Hematopoietic multipotent progenitor cell treated with erythropoietin and hydrocortisone succinate and interleukin-3 and kit ligand, for 15 days (in vitro differentiated cells): ENCODE results near the gene ARID3C.

ENCODE experiments used
- DNase-seq: peaks from one replicate; pipeline ENCODE4 v3.0.0-alpha.2; 2015; ENCODE audit warnings: low spot score

The ARID3C gene, protein sequence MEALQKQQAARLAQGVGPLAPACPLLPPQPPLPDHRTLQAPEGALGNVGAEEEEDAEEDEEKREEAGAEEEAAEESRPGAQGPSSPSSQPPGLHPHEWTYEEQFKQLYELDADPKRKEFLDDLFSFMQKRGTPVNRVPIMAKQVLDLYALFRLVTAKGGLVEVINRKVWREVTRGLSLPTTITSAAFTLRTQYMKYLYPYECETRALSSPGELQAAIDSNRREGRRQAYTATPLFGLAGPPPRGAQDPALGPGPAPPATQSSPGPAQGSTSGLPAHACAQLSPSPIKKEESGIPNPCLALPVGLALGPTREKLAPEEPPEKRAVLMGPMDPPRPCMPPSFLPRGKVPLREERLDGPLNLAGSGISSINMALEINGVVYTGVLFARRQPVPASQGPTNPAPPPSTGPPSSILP

DNA sequence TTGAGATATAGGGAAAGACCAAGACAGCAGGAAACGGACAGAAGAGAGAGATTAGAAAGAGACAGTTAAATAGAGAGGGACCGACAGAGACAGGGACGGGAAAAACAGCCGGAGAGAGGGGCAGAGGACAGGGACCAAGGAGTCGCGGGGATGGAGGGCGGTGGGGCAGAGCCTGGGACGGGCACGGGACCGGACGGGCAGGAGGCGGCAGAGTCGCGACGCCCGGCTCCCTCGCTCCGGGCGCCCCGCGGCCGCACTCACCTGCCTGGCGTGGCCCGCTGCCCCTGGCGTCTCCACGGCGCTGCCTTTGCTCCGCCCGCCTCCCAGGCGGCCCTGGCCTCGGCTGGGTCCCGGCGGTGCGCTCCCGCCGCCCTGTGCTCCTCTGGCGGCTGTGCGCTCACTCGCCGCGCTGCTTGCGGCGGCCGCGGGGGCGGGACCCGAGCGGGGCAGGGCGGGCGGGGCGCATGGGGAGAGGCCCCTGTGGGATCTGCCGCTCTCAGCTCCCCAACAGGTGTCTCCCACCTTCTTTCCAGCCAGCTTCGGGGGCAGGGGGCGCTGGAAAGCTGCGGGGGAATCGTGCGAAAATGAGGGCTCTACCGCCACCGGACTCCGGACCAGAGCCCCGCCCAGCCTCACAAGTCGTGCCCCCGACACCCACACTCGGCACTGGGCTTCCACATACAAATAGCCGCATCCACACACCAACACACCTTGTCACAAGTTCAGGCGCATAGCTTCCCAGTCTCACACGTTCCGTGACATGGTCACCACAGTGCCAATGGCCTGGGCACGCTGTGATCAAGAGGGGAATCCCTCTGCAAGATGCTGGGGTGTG lies at the start of gene ARID3C:
Gene ARID3C (minus strand): TSS at position 411 of the 835 bp plus-strand sequence. CDS start 1,052 bp downstream, outside the sequence.
- no peak for DNase-seq

DNA sequence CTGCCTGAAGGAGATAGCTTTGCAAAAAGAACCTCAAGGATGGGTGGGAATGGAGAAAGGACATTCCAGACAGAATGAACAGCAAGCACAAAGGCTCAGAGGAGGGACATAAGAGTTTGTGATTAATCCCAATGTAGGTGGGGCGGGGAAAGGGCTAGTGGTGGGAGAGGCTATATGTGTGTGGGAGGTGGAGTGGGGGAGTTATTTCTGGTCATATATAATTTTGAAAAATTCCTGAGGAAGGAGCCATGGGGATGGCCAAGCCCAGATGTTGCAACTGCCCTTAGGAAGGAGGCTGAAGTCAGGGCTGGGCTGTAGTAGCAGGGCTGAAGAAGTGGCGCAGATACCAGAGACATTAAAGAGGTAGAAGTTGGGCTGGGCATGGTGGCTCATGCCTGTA lies 47.0 kb upstream of the ARID3C start:
- no peak for DNase-seq

- DNase-seq, result peak; percentile 70
Observed at GRCh38 chr9:34675048-34675714, 46.3 kb upstream of the ARID3C start.

DNA sequence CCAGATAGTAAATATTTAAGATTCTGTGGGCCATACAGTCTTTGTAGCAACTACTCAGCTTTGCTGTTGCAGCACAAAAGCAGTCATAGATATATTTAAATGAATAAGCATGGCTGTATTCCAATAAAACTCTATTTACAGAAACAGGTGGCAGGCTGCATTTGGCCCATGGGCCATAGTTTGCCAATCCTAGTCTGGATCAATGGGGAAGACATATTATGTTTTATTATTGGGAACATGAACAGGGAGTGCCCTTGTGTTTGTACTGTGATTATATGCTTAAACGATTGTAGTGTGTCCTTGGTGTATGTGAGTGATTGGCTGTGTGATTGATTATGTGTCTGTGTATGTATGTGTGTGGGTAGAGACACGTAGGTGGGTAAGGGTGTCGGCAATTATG lies 45.6 kb upstream of the ARID3C start:
- no peak for DNase-seq

GRCh38 chr9:34671307-34671706 lies 42.4 kb upstream of the ARID3C start:
- DNase-seq, result no peak

GRCh38 chr9:34669809-34670562 lies 41.1 kb upstream of the ARID3C start:
- no peak for DNase-seq

GRCh38 chr9:34665381-34666250 lies 36.8 kb upstream of the ARID3C start:
- peak; percentile 93 for DNase-seq

- DNase-seq, result no peak
Observed at GRCh38 chr9:34665067-34665380, 36.2 kb upstream of the ARID3C start.

GRCh38 chr9:34664281-34665066 lies 35.6 kb upstream of the ARID3C start:
- DNase-seq, result peak; percentile 84

DNA sequence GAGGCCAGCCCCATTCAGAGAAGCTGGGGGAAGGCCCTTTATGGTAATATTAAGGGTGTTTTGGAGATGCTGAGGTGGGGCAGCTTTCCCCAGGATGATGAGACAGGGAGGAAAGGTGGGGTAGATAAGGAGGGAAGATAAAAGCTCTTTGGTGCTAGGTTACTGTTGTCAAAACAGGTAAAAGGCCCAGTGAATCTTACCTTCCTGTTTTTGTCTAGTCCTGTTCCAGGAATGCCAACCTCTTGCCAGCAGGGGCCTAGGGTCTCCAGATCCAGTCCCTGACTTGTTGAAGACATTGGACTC lies 34.4 kb upstream of the ARID3C start:
- DNase-seq, result no peak

GRCh38 chr9:34662526-34663302 lies 33.8 kb upstream of the ARID3C start, which contains the start of gene CCL27:
Gene CCL27, minus strand, starts transcription at chr9:34662657. Its CDS starts 24 bp downstream, at chr9:34662633.
- no peak for DNase-seq

GRCh38 chr9:34659592-34660253 lies 30.9 kb upstream of the ARID3C start:
- DNase-seq, result no peak

- DNase-seq, result no peak
Observed at GRCh38 chr9:34658461-34658860, 29.6 kb upstream of the ARID3C start.

- DNase-seq, result no peak
Observed at GRCh38 chr9:34656992-34657391, 28.1 kb upstream of the ARID3C start.

GRCh38 chr9:34655394-34655793 lies 26.5 kb upstream of the ARID3C start:
- DNase-seq, result no peak

DNA sequence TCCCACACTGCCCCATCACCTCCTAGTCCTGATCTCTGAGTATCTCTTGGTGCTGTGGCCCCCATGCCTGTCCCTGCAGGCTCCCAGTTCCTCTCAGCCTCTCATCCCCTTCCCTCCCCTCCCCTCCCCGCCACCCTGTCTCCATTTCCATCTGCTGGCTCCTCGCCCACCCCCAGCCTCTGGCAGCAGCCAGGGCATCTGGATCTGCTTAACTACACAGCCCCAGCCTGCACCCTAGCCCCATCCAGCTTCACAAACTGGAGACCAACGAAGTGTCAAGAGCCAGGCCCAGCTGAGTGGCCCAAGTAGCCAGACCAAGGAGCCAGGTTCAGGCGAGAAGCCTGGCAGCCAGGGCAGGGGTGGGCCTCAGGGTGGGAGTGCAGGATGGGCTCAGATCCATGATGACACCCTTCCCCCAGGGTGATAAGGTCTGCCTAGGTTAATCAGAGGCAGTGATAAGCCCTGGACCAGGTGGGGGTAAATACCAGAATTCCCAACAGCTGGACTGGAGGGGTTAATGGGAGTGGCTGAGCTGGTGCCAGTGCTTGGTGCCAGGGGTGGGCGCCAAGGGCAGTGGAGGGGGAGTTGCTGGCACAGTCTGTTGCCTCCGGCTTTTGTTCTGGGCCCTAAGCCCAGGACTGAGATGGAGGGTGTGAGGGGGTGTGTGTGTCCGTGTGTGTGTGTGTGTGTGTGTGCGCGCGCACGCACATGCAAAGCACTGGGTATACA lies 25.6 kb upstream of the ARID3C start:
- DNase-seq, result no peak

DNA sequence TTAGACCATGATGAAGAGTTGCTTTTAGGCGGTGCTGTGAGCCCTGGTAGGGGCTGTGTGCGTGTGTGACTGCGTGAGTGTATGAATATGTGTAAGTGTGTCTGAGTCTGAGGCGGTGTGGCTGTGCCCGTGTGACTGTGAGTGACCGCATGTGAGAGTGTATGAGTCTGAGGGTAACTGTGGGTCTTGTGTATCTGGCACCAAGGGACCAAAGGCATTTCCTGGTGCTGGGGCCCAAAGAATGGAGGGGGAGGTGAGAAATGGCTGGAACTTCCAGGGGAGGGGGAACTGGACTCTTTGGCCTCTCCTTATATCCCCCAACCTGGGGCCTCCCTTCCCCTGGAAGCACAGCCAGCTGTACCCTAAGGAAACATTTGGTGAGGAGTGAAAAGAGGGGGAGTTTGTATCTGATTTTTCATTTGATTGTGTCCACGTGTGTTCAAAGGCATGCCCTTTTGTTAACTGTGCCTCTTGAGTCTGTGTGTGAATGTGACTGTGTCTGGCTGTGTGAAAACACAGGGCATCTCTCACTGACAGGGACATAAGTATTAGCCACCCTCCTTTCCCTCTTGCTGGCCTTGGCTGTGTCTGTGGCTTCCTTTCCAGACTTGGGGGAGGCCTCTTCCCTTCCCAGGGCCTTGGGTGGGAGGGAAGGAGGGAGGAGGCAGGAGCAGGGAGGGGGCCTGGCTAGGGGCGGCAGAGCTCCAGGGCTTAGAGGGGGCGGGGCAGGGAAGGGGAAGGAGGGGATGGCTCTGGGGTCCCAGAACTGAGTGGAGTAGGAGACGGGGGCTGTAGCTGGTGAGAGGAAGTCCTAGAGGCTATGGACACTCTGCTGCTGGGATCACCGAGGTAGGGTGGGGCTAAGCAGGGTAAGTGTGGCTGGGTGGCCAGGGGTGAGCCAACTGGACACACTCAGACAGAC lies 24.5 kb upstream of the ARID3C start:
- DNase-seq, result no peak
